ENCODE measurements around the gene RAET1E. TPM values are rescaled to one million over a fixed set of nuclear protein-coding genes. Genes with fewer than 3 reads are reported as not detected.
"Not testable (repeated sequence)": the region's sequence is repeated elsewhere in the genome, so short reads cannot be mapped to it uniquely, and the experiment has no call there.

The RAET1E gene
- total RNA-seq, 1 experiment from 2014 or later: not detected

GRCh38 chr6:149852180-149852579, 45.7 kb downstream of the RAET1E start:
- H3K27ac Mint-ChIP-seq (ENCODE audit: unreplicated experiment): no peak overlapping the region
- no peaks in the 10 kb centered on the region for H3K9me3 Mint-ChIP-seq (ENCODE audit: unreplicated experiment)
- Histone ChIP-seq H3K9me3 (no peaks in the 10 kb centered on the region), H3K4me3 (ENCODE audit: low read depth, low read length) (no peak overlapping the region), H3K4me1 (peaks cover 27% of the 10 kb centered on the region), H3K36me3 (ENCODE audit: control insufficient read depth, insufficient read depth, low read length) (no peaks in the 10 kb centered on the region), H3K27me3 (replicated peaks; ENCODE audit: control insufficient read depth, insufficient read depth, low read length) (no peaks in the 10 kb centered on the region)
- no peak for TF ChIP-seq CTCF (IDR thresholded peaks at IDR 0.05; ENCODE audit: insufficient read depth in 1 of 2, low read depth in 1 of 2, low read length in 1 of 2, severe bottlenecking in 1 of 2, unreplicated experiment in 1 of 2)
- BruUV-seq (replicated peaks): no TSS peak
- peaks cover 26% of the 10 kb centered on the region for H3K4me1 Mint-ChIP-seq (ENCODE audit: low read depth, unreplicated experiment)
- no peak overlapping the region for H3K4me3 Mint-ChIP-seq (ENCODE audit: unreplicated experiment)
- H3K36me3 Mint-ChIP-seq (ENCODE audit: insufficient read depth, unreplicated experiment): peaks cover 6% of the 10 kb centered on the region
- intact Hi-C loops (cut with micrococcal nuclease; ENCODE audit: unreplicated experiment): no loop called here
- ChIA-PET CTCF (no interaction called here), POLR2A (no interaction called here)
- no peak for DNase-seq
- no peaks in the 10 kb centered on the region for H3K27me3 Mint-ChIP-seq (ENCODE audit: insufficient read depth, unreplicated experiment)

- H3K27me3 Mint-ChIP-seq (ENCODE audit: insufficient read depth, unreplicated experiment): no peaks in the 10 kb centered on the region
- no peaks in the 10 kb centered on the region for H3K36me3 ChIP-seq (ENCODE audit: control insufficient read depth, insufficient read depth, low read length)
- intact Hi-C loops (cut with micrococcal nuclease; ENCODE audit: unreplicated experiment): no loop called here
- H3K4me3 ChIP-seq (ENCODE audit: low read depth, low read length): no peak overlapping the region
- POLR2A ChIA-PET: no interaction called here
- peaks cover 22% of the 10 kb centered on the region for H3K4me1 Mint-ChIP-seq (ENCODE audit: low read depth, unreplicated experiment)
- H3K27me3 ChIP-seq (replicated peaks; ENCODE audit: control insufficient read depth, insufficient read depth, low read length): no peaks in the 10 kb centered on the region
- no peaks in the 10 kb centered on the region for H3K9me3 ChIP-seq
- no TSS peak for BruUV-seq (replicated peaks)
- no peaks in the 10 kb centered on the region for H3K9me3 Mint-ChIP-seq (ENCODE audit: unreplicated experiment)
- H3K27ac Mint-ChIP-seq (ENCODE audit: unreplicated experiment): no peak overlapping the region
- no peak for DNase-seq
- CTCF ChIA-PET: no interaction called here
- no peak overlapping the region for H3K4me3 Mint-ChIP-seq (ENCODE audit: unreplicated experiment)
- peaks cover 6% of the 10 kb centered on the region for H3K36me3 Mint-ChIP-seq (ENCODE audit: insufficient read depth, unreplicated experiment)
- peaks cover 25% of the 10 kb centered on the region for H3K4me1 ChIP-seq
- no peak for TF ChIP-seq CTCF (IDR thresholded peaks at IDR 0.05; ENCODE audit: insufficient read depth in 1 of 2, low read depth in 1 of 2, low read length in 1 of 2, severe bottlenecking in 1 of 2, unreplicated experiment in 1 of 2)
Measured at GRCh38 chr6:149851461-149852110, 46.3 kb downstream of the RAET1E start.

- H3K36me3 Mint-ChIP-seq (ENCODE audit: insufficient read depth, unreplicated experiment); H3K27me3 Mint-ChIP-seq (ENCODE audit: insufficient read depth, unreplicated experiment); H3K4me3 ChIP-seq (ENCODE audit: low read depth, low read length); intact Hi-C loops (cut with micrococcal nuclease; ENCODE audit: unreplicated experiment); POLR2A ChIA-PET; H3K27me3 ChIP-seq (replicated peaks; ENCODE audit: control insufficient read depth, insufficient read depth, low read length); H3K36me3 ChIP-seq (ENCODE audit: control insufficient read depth, insufficient read depth, low read length); BruUV-seq (replicated peaks); H3K9me3 Mint-ChIP-seq (ENCODE audit: unreplicated experiment); CTCF ChIA-PET; H3K27ac Mint-ChIP-seq (ENCODE audit: unreplicated experiment); H3K9me3 ChIP-seq; DNase-seq; H3K4me3 Mint-ChIP-seq (ENCODE audit: unreplicated experiment): not testable (repeated sequence)
- H3K4me1 ChIP-seq: peaks cover 20% of the 10 kb centered on the region
- H3K4me1 Mint-ChIP-seq (ENCODE audit: low read depth, unreplicated experiment): peaks cover 18% of the 10 kb centered on the region
Measured at GRCh38 chr6:149848343-149848742, 49.6 kb downstream of the RAET1E start.

Other genes starting within 250 kb of the RAET1E start
- 16.7 and 19.2 TPM in 2 replicates for gene KATNA1, start 249.4 kb downstream of the RAET1E start, total RNA-seq (2022)
- 28.7 and 31.3 TPM in 2 replicates for gene LATS1, start 180.0 kb downstream of the RAET1E start, total RNA-seq (2022)
- gene NUP43, start 151.6 kb downstream of the RAET1E start, total RNA-seq (2022): 64.2 and 65.2 TPM in 2 replicates
- 118 and 119 TPM in 2 replicates for gene PCMT1, start 148.4 kb downstream of the RAET1E start, total RNA-seq (2022)
- 17.7 and 18.4 TPM in 2 replicates for gene LRP11, start 33.8 kb downstream of the RAET1E start, total RNA-seq (2022)
- gene RAET1G, start 25.0 kb upstream of the RAET1E start, total RNA-seq (2022): not detected in 2 replicates
- 4.8 and 4.9 TPM in 2 replicates for gene ULBP2, start 43.9 kb upstream of the RAET1E start, total RNA-seq (2022)
- 5.4 and 7.7 TPM in 2 replicates for gene ULBP1, start 65.8 kb upstream of the RAET1E start, total RNA-seq (2022)
- gene RAET1L, start 127.4 kb upstream of the RAET1E start, total RNA-seq (2022): not detected in 2 replicates
- gene ULBP3, start 171.0 kb upstream of the RAET1E start, total RNA-seq (2022): 8.1 and 8.5 TPM in 2 replicates
- gene PPP1R14C, start 244.9 kb upstream of the RAET1E start, total RNA-seq (2022): 2.4 and 2.5 TPM in 2 replicates

Measured in Caco-2 (cell line).